HepG2 (cell line): ENCODE measurements around the gene KLF11. TPM values are rescaled to one million over a fixed set of nuclear protein-coding genes. Genes with fewer than 3 reads are reported as not detected.

Source experiments
- ATAC-seq: fragments of 200-7000 bp; cut with Tn5 transposase; 3 replicates; pipeline ENCODE4 v1.9.1; 2020; ENCODE audit warnings: mild to moderate bottlenecking, moderate library complexity
- BruUV-seq: library from RNA; stranded (reverse); fragments of 400-500 nt; replicated peaks from 2 replicates; lab custom pipeline; 2021; lab: Mats Ljungman, UMichigan
- CTCF ChIA-PET: fragments of 300-600 bp; formaldehyde crosslinking; extraction: SDS; loops from one replicate; lab custom pipeline; 2021; ENCODE audit warnings: low total read pairs, inconsistent platforms, low intra/inter-chr PET ratio; lab: Yijun Ruan, JAX
- POLR2A ChIA-PET: fragments of 350-600 bp; sonication (Branson Sonifier 250); formaldehyde crosslinking; loops from one replicate; lab custom pipeline; 2020; ENCODE audit warnings: antibody characterized with exemption, inconsistent platforms; lab: Yijun Ruan, JAX
- DNase-seq: peaks from one replicate; pipeline ENCODE4 v3.0.0-alpha.2; 2015; ENCODE audit warnings: low spot score
- FAIRE-seq: peaks from 3 replicates; lab custom pipeline; 2011; peaks lifted over from hg19 to GRCh38; lab: Jason Lieb, UNC
- H2AFZ ChIP-seq: one replicate; pipeline ENCODE4 v1.6.1; 2011; ENCODE audit warnings: low read length, inconsistent platforms
- H3K27ac ChIP-seq: fragments of 300-600 bp; 3 replicates; pipeline ENCODE4 v1.8.0; 2011; ENCODE audit warnings: mixed run types, mild to moderate bottlenecking, mixed read lengths, low read length, inconsistent platforms; ENCODE audit not compliant: insufficient read depth; ENCODE audit errors: extremely low read length
- H3K27me3 ChIP-seq, 2 experiments: fragments of 200-600 bp in 1 of 2; 2 replicates in 1 of 2; 3 replicates in 1 of 2; pipeline versions ENCODE4 v1.6.0 to v1.8.0; 2011; ENCODE audit warnings: low read length in 2 of 2, mild to moderate bottlenecking in 2 of 2, moderate library complexity in 2 of 2, inconsistent platforms in 1 of 2; ENCODE audit not compliant: insufficient read depth in 2 of 2, control insufficient read depth in 1 of 2
- H3K36me3 ChIP-seq, 2 experiments: fragments of 200-600 bp in 1 of 2; replicated peaks in 1 of 2; 2 replicates in 1 of 2; 3 replicates in 1 of 2; pipeline versions ENCODE4 v1.5.1 to v1.8.0; 2011; ENCODE audit warnings: low read length in 2 of 2, inconsistent platforms in 1 of 2; ENCODE audit not compliant: insufficient read depth in 2 of 2, control insufficient read depth in 1 of 2
- H3K4me1 ChIP-seq: 2 replicates; pipeline ENCODE4 v1.5.1; 2012; ENCODE audit warnings: low read length, inconsistent platforms; ENCODE audit not compliant: insufficient read depth
- H3K4me2 ChIP-seq: 2 replicates; pipeline ENCODE4 v1.6.0; 2011; ENCODE audit warnings: low read depth, low read length, inconsistent platforms
- H3K4me3 ChIP-seq, 3 experiments: fragments of 200-600 bp in 1 of 3; sonication (generic), shearing (Covaris generic) in 1 of 3; replicated peaks in 1 of 3; 2 replicates each; pipeline ENCODE4 v1.5.1; 2011 to 2016; ENCODE audit warnings: low read length in 3 of 3, inconsistent platforms in 2 of 3, low read depth in 2 of 3, mild to moderate bottlenecking in 2 of 3, control low read depth in 1 of 3, mixed read lengths in 1 of 3; ENCODE audit not compliant: insufficient read depth in 1 of 3
- H3K79me2 ChIP-seq: one replicate; pipeline ENCODE4 v1.6.1; 2011; ENCODE audit warnings: low read length, inconsistent platforms; ENCODE audit not compliant: insufficient read depth
- H3K9ac ChIP-seq: 2 replicates; pipeline ENCODE4 v1.6.0; 2011; ENCODE audit warnings: mild to moderate bottlenecking, low read depth, low read length, inconsistent platforms; ENCODE audit not compliant: insufficient read depth
- H3K9me3 ChIP-seq: 2 replicates; pipeline ENCODE4 v1.5.1; 2012; ENCODE audit warnings: mild to moderate bottlenecking, low read length
- H4K20me1 ChIP-seq: 2 replicates; pipeline ENCODE4 v1.6.0; 2011; ENCODE audit warnings: inconsistent platforms, mild to moderate bottlenecking, low read length, moderate library complexity; ENCODE audit not compliant: insufficient read depth
- ATF7 ChIP-seq, 2 experiments: fragments of 450-650 bp in 1 of 2; sonication (generic) in 1 of 2; formaldehyde crosslinking in 1 of 2; IDR thresholded peaks; 2 replicates each; pipeline versions ENCODE4 v1.4.0 to v1.6.1; 2016 to 2020; ENCODE audit warnings: antibody characterized with exemption in 1 of 2, mild to moderate bottlenecking in 1 of 2, missing genetic modification reagents in 1 of 2
- CENPT ChIP-seq: sonication (generic); formaldehyde crosslinking; IDR thresholded peaks from 2 replicates; pipeline ENCODE4 v1.8.0; 2022; ENCODE audit warnings: low read depth, mild to moderate bottlenecking, moderate library complexity, missing genetic modification reagents
- HNRNPH1 ChIP-seq: fragments of 200-400 bp; formaldehyde crosslinking; optimal IDR thresholded peaks from 2 replicates; pipeline ENCODE3; 2017; ENCODE audit warnings: mild to moderate bottlenecking, low read depth, low read length
- ISL2 ChIP-seq: sonication (generic); formaldehyde crosslinking; IDR thresholded peaks from 2 replicates; pipeline ENCODE4 v1.5.0; 2020; ENCODE audit warnings: missing genetic modification reagents
- KLF6 ChIP-seq: IDR thresholded peaks from 2 replicates; pipeline ENCODE4 v1.8.0; 2016; ENCODE audit warnings: missing biosample characterization, missing genetic modification reagents
- MEIS1 ChIP-seq: sonication (generic); formaldehyde crosslinking; IDR thresholded peaks from 2 replicates; pipeline ENCODE4 v1.9.0; 2021; ENCODE audit warnings: mild to moderate bottlenecking, missing genetic modification reagents, moderate library complexity, borderline replicate concordance
- NR2F2 ChIP-seq: IDR thresholded peaks from 2 replicates; pipeline ENCODE4 v1.6.1; 2012; ENCODE audit warnings: low read depth, inconsistent platforms, borderline replicate concordance
- NRL ChIP-seq: sonication (generic); formaldehyde crosslinking; IDR thresholded peaks from 2 replicates; pipeline ENCODE4 v1.5.0; 2020; ENCODE audit warnings: missing genetic modification reagents, mild to moderate bottlenecking, moderate library complexity, borderline replicate concordance
- PHF5A ChIP-seq: IDR thresholded peaks from one replicate; pipeline ENCODE4 v1.6.1; 2018; ENCODE audit warnings: low read depth, missing genetic modification reagents; ENCODE audit not compliant: unreplicated experiment
- POLR2AphosphoS5 ChIP-seq: IDR thresholded peaks from 2 replicates; pipeline ENCODE4 v1.6.1; 2012; ENCODE audit warnings: low read depth, low read length
- SAP130 ChIP-seq: IDR thresholded peaks from 2 replicates; pipeline ENCODE4 v1.6.1; 2016; ENCODE audit warnings: low read depth
- SOX6 ChIP-seq, 2 experiments: fragments of 450-650 bp in 1 of 2; sonication (generic) in 1 of 2; formaldehyde crosslinking in 1 of 2; IDR thresholded peaks; 2 replicates each; pipeline versions ENCODE4 v1.4.0 to v1.6.1; 2017 to 2020; ENCODE audit warnings: antibody characterized with exemption in 1 of 2, mild to moderate bottlenecking in 1 of 2, missing genetic modification reagents in 1 of 2
- TMF1 ChIP-seq: sonication (generic); formaldehyde crosslinking; IDR thresholded peaks from 2 replicates; pipeline ENCODE4 v1.8.1; 2022; ENCODE audit warnings: low read depth, missing genetic modification reagents
- ZBED4 ChIP-seq: sonication (generic); formaldehyde crosslinking; IDR thresholded peaks from 2 replicates; pipeline ENCODE4 v1.4.0; 2020; ENCODE audit warnings: missing genetic modification reagents, borderline replicate concordance
- ZFP90 ChIP-seq: sonication (generic); formaldehyde crosslinking; IDR thresholded peaks from 2 replicates; pipeline ENCODE4 v1.8.0; 2022; ENCODE audit warnings: missing genetic modification reagents, mild to moderate bottlenecking, inconsistent platforms, borderline replicate concordance
- ZNF292 ChIP-seq: sonication (generic); formaldehyde crosslinking; IDR thresholded peaks from 2 replicates; pipeline ENCODE4 v1.8.1; 2022; ENCODE audit warnings: mild to moderate bottlenecking, low read depth, missing genetic modification reagents, borderline replicate concordance
- ZNF329 ChIP-seq: sonication (generic); formaldehyde crosslinking; IDR thresholded peaks from 2 replicates; pipeline ENCODE4 v1.9.0; 2021; ENCODE audit warnings: low read depth, mild to moderate bottlenecking, missing genetic modification reagents
- ZNF44 ChIP-seq: sonication (generic); formaldehyde crosslinking; IDR thresholded peaks from 2 replicates; pipeline ENCODE4 v1.5.1; 2020; ENCODE audit warnings: mild to moderate bottlenecking, missing genetic modification reagents
- ZNF451 ChIP-seq: sonication (generic); formaldehyde crosslinking; IDR thresholded peaks from 2 replicates; pipeline ENCODE4 v1.5.0; 2020; ENCODE audit warnings: mild to moderate bottlenecking, missing genetic modification reagents
- ZNF614 ChIP-seq: IDR thresholded peaks from 2 replicates; pipeline ENCODE4 v1.6.1; 2018; ENCODE audit warnings: missing biosample characterization, missing genetic modification reagents, inconsistent platforms, borderline replicate concordance
- ZNF652 ChIP-seq: IDR thresholded peaks from 2 replicates; pipeline ENCODE4 v1.6.1; 2016; ENCODE audit warnings: low read depth, borderline replicate concordance
- WGBS: methylation state at CpG from one replicate; pipeline ENCODE4 v1.1.6; 2017; ENCODE audit warnings: low lambda C conversion rate; 5-methylcytosine and 5-hydroxymethylcytosine counted together
- in situ Hi-C: cut with HindIII; loops from 2 replicates; pipeline ENCODE4 v1.10.0; 2017; ENCODE audit warnings: low pct_unique_long_range_greater_than_20kb; ENCODE audit not compliant: extremely low pct_ligation_motif_present
- intact Hi-C: fragments of 100-400 bp; cut with micrococcal nuclease; formaldehyde crosslinking; loops from one replicate; pipeline ENCODE4 v1.10.0; 2022; ENCODE audit not compliant: unreplicated experiment
- polyA plus RNA-seq, 8 experiments: library from polyadenylated mRNA; depleted of rRNA in 3 of 8; stranded (reverse) in 7 of 8; unstranded in 1 of 8; fragments of >200 nt; fragmentation: Illumina TruSeq in 4 of 8; extraction: Trizol in 4 of 8; gene quantifications; 2 replicates each; pipeline versions ENCODE4 v1.2.1 to v1.2.3, GENCODE V29; 2011 to 2016; ENCODE audit warnings: low read depth in 4 of 8, missing spikeins in 1 of 8, mixed read lengths in 1 of 8; ENCODE audit not compliant: insufficient read depth in 1 of 8
- total RNA-seq, 5 experiments: library from RNA; depleted of rRNA; stranded (reverse); fragments of >200 nt; fragmentation: Illumina TruSeq; extraction: Trizol; gene quantifications; 2 replicates each; pipeline ENCODE4 v1.2.3, GENCODE V29; 2016; ENCODE audit warnings: low read depth in 1 of 5

The KLF11 gene
- total and polyA plus RNA-seq, 2 of the 13 experiments (the other 11 are each of a cell fraction or from before 2014, with no cell fraction given), result 2.5 to 11.8 TPM

DNA sequence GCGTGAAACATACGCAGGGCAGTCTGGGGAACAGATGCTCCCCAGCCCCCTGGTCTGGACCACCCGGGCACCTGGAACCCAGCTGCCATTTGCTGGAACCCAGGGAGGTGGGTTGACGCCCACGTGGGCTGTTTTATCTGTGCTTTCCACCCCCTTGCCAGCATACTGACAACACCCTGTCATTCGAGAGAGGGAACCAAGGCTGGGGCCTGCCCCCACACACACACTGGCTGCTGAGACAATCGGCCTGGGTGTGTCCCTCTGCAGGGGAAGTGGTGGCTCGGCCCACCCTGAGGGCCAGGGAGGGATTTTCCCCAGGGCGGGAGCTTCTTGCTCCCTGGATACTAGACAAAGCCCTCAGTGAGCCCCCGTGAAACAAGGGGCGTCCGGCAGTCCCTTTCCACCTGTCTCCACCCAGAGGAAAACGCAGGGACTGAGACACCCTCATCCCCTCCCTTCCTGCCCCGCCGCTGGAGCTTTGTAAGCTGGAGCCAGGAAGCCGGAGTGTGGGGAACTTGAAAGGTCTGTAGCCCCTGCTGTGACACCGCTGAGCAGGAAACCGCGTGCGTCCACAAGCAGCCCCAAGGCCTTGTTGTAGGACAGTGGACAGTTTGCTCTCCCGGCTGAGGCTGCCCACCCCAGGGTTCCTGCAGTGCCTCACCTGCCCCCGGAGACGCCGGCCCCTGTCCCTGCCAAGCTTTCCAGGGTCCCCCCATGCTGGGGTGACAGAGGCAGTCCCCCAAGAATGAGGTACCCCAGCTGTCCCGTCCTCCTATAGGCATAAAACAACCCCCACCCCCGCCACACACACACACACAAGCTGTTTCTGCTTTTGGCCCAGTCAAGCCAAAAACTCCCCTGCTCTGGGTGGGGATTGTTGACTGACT, 14.1 kb upstream of the KLF11 start:
- Histone ChIP-seq H3K4me1 (peaks cover 46% of the 10 kb centered on the region), H3K27ac (no peak overlapping the region), H3K9me3 (no peaks in the 10 kb centered on the region), H3K4me3 (peak overlapping the region in 1 of 3 experiments; percentile 45; a peak in 1 of 6 replicates), H2AFZ (no peak overlapping the region), H3K36me3 (no peaks in the 10 kb centered on the region), H3K4me2 (peak overlapping the region; percentile 65), H3K79me2 (no peaks in the 10 kb centered on the region), H4K20me1 (no peaks in the 10 kb centered on the region), H3K9ac (peak overlapping the region; percentile 25), H3K27me3 (peaks cover 2 to 61% of the 10 kb centered on the region in 2 experiments; a peak in 4 of 5 replicates)
- FAIRE-seq, result no peak
- no peak for DNase-seq
- BruUV-seq, result no TSS peak
- ChIA-PET CTCF (interaction anchor here (0.8 to 1.5 kb wide), 4 partner anchors 20 to 230 kb away, joined by 3 to 6 read pairs (median 4); no protein-coding TSS in a partner anchor), POLR2A (interaction anchor here (0.9 to 2.8 kb wide), 5 partner anchors 10 to 186 kb away, joined by 3 to 18 read pairs (median 9); partner anchors contain the start of genes KLF11 and TAF1B)
- in situ Hi-C loops (no loop called here), intact Hi-C loops (no loop called here)
- 15% methylated on average over 21 of the region's 26 CpGs for WGBS
- peak; percentile 67 for ATAC-seq
- TF ChIP-seq ZNF329 (no peak), SAP130 (CRISPR knock-in tag) (peak; percentile 60), ZFP90 (CRISPR knock-in tag) (no peak), CENPT (CRISPR knock-in tag) (no peak), POLR2AphosphoS5 (no peak), NRL (CRISPR knock-in tag) (no peak), TMF1 (CRISPR knock-in tag) (no peak), NR2F2 (no peak), ZNF292 (CRISPR knock-in tag) (0 out of 2 replicates have a peak, but pooled peaks have one; percentile 18), SOX6 (IDR thresholded peaks at IDR 0.05) (no peak), SOX6 (CRISPR knock-in tag; IDR thresholded peaks at IDR 0.05) (peak; percentile 29; the same call in 1 of the 2 replicates), PHF5A (CRISPR knock-in tag) (no peak), HNRNPH1 (no peak), ZBED4 (CRISPR knock-in tag) (no peak), ZNF451 (CRISPR knock-in tag) (no peak), ISL2 (CRISPR knock-in tag) (no peak), ZNF44 (CRISPR knock-in tag) (peak; percentile 32; the same call in 1 of the 2 replicates), ZNF652 (CRISPR knock-in tag) (no peak), MEIS1 (CRISPR knock-in tag) (no peak), ATF7 (IDR thresholded peaks at IDR 0.05) (no peak), ATF7 (CRISPR knock-in tag; IDR thresholded peaks at IDR 0.05) (no peak), ZNF614 (CRISPR knock-in tag) (no peak), KLF6 (CRISPR knock-in tag) (no peak)
